GM21576 (cell line): ENCODE data around the gene ARIH2.

Source experiments
- ATAC-seq: cut with Tn5 transposase; IDR thresholded peaks from one replicate; pipeline ENCODE4 v1.9.1; 2021; ENCODE audit warnings: mild to moderate bottlenecking, moderate library complexity; ENCODE audit not compliant: unreplicated experiment

Gene ARIH2

DNA sequence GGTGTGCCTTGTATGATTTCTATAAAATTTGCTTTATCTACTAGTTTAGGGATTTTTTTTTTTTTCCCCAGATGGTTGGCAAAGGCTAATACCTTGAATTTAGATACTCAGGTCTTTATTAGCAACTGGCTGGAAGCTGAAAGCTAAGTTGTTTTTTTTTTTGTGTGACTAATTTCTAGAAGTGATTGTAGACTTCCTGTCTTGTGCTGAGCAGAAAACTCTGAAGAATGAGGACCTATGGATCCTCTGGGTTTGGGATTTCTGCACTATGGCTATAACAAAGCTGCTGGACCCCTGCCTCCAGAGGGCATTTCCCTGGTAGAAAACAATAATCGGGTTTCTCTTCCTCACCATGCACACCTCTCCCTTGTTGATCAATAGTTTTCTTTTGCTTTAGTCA lies 10.0 kb downstream of the ARIH2 start:
- ATAC-seq = no peak

DNA sequence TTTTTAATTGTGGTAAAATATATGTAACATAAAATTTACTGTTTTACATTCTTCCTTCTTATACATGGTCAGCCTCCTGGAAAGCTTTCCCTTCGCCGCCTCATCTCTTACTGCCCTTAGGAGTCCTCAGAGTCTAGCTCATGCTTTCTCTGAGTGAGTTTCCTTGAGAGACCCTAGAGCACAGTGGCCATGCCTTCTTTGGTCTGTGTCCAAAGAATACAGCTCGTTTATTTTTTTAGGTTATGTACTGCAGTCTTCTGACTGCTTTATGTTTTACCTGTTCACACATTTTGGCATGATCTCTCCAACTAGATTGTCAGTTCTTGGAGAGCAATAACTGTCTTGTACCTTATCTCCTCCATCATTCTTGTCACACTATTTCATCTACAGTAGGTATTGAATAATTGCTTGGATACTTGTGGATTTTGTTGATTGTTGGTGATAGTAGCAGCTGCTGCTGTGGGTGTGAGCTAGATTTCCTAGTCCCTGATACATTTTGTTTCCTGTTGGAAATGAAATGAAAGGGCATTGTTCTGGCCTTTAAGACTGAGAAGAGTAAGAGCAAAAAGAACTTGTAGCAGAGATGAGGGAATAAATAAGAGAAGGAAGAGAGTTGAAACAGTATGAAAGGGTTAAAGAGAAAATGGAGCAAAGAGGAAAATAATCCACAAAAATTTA lies 10.9 kb downstream of the ARIH2 start:
- ATAC-seq = no peak

DNA sequence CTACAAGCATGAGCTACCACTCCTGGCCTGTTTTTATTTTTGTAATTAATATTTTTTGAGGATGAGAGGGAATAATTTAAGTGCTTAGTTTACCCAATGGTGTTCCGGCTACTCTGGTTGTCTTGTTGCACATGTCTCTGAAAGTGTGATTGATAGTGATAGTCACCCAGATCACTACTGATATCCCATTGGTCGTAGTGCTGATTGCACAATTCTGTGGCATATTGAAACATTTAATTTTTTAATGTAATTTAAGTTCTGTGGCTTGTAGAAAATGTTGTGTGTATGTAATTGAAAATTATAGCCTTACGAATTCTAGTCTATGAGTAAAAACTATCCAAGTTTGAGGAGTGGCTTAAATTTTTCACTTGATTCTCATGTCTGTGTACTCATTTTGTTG lies 11.9 kb downstream of the ARIH2 start:
- no peak for ATAC-seq

DNA sequence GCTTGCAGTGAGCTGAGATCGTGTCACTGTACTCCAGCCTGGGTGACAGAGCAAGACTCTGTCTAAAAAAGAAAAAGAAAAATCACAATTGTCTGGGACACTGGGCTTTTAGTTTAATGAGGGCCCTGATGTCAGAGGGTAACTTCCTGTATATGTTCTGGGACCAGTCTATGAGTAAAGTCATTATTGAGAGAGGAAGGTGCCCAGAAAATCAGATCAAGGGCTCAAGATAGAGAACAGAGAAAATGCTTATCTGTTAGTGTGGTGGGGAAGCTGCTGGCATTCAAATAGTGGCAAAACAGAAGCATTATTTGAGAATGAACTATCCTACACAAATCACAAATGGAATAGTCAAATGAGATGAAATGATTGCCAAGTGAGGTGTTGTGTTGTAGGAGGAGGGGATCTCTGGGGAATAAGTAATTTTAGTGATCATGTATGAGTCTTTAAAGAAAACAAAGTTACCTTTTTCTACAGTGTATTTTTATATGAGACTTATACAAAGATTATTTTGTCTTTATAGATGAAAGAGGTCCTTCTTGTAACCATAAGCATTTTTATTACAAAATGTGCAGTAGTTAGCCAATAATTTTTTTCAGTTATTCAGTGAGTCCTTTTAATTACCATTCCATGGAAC lies 13.4 kb downstream of the ARIH2 start:
- ATAC-seq = no peak

DNA sequence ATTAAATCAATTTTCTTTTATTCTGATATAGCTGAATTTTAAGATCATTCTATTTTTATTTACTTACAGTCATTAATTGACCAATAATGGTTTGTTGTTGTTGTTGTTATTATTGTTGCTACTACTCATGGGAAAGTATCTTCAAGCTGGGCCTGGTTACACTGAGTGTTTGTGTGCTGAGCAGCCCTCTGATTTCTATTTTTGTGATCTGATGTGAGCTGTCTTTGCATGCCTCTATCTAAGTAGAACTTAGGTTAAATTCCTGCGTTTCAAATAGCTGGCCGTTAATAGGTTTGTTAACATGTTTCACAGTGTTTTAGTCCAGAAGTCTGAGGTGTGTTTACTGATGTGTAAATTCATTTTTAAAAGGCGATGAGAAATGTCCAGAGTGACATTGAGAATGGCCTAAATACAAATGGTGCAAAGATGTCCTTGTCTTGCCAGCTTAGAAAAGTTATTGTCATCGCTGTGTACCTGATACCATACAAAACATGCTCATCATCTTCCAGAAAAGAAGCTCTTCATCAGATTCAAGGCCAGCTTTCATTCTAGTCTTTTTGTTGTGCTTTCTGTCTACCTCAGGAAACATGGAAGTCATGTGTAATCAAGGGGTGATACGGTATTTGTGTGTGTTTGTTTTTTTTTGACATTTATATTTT lies 15.8 kb downstream of the ARIH2 start:
- ATAC-seq = no peak

DNA sequence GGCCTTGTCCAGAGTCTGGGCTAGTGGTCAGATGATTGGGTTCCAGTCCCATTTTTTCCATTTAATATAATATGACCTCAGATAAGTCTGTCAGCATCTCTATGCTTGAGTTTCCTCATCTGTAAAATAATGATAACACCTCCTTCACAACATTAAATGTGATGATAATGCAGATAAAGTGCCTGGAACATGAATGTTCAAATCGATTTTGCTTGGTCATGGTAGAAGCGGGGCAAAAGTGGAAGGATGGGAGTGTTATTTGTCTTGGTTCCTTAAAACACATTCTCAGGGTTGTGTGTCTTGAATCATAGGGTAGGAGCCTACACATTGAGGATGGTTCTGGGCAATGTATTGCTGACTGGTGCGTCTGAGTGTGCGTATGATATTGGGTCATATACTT lies 16.9 kb downstream of the ARIH2 start:
- ATAC-seq = no peak

DNA sequence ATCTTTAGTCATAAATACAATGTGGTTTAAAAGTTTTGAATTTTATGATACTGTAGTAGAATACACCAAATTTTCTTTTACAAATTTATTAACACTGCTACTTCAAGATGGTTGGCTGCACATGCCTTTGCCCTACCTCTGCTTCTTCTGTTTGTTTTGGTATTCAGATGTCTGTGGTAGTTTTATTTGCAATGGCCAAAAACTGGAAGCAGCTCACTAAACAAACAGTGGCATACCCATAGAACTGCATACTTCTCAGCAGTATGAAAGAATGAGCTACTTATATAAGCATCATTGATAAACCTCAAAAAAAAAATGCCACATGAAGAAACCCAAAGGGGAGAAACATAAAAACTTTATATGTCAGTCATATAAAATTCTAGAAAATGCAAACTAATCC lies 19.5 kb downstream of the ARIH2 start:
- ATAC-seq = no peak

DNA sequence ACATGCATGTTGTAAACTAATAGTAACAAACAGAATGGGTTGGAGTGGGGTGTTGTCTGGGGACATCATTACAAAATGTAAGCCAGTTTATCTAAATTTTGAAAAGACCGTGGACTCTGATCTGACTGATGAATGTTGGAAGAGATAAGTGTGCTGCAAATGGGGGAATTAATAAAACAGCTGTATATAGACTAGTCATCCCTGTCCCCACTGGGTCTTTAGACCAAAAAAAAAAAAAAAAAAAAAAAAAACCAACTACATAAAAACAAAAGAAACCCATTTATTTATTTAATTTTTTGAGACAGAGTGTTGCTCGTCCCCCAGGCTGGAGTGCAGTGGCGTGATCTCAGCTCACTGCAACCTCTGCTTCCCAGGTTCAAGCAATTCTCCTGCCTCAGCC lies 20.0 kb downstream of the ARIH2 start:
- no peak for ATAC-seq

DNA sequence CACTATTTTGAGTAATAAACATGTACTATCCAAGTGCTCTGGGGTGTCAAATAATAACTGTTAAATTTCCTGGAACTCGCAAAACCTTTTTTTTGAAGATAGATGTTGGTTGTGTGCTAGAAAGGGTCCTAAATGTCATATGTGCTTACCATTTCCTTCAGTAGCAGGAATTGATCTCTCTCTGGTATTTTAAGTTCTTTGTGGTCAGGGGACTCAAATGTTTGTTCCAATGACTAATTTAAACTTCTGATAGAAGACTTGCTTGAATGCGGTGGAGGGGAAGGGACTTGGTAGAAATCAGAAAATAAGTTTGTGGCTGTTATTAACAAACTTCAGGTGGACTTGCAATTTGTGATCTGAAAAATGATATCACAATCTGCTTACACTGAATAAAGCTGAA lies 26.8 kb downstream of the ARIH2 start:
- no peak for ATAC-seq

DNA sequence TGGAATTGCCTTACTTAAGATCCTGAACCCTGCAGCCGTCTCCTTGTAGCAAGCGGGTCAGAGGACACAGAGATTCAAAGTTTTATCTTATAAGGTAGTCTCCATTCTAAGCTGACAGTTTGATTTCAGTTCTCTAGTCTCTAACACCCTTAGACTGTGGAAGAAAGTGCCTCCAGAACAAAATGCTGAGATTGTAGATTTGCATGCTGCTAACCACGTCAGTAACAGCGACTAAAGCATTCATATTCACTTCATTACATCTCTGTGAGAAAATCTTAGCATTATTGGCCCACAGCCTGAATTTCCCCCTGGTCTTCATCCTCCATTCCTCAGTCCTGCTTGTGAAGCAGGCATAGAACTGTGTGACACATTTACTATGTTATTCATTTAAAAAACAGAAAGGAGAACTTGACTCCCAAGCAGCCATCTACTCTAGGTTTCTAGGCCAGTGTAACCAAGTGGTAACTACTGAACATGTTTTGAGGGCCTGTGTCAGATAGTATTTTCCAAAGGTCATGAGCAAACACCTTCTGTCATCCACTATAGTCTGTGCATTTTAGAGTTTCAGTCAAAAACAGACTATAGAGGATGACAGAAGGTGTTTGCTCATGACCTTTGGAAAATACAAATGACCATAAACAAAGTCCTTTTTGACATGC lies 27.4 kb downstream of the ARIH2 start:
- ATAC-seq = no peak

DNA sequence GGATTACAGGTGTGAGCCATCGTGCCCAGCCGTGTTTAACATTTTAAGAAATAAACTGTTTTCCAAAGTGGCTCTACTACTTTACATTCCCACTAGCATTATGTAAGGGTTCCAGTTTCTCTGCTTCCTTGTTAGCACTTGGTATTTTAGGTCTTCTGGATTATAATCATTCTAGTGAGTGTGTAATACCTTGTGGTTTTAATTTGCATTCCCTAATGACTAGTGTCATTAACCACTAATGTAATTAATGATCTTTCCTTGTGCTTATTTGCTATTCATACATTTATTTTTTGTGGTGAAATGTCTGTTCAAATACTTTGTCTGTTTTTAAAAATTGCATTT lies 30.7 kb downstream of the ARIH2 start:
- ATAC-seq = no peak

DNA sequence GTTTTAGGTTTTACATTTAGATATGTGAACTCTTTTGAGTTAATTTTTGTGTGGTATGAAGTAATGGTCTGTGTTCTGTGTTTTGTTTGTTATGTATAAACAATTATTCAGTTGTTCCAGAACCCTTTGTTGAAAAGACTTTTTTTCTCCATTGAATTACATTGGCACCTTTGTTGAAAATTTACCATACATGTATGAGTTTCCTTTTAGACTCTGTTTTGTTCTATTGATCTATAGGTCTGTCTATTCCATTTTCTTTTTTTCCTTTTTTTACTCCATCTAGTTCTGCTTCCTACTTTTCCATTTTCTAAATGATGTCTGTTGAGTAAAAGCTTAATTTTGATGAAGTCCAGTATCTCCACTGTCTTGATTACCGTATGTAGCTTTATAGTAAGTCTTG lies 31.4 kb downstream of the ARIH2 start:
- no peak for ATAC-seq

DNA sequence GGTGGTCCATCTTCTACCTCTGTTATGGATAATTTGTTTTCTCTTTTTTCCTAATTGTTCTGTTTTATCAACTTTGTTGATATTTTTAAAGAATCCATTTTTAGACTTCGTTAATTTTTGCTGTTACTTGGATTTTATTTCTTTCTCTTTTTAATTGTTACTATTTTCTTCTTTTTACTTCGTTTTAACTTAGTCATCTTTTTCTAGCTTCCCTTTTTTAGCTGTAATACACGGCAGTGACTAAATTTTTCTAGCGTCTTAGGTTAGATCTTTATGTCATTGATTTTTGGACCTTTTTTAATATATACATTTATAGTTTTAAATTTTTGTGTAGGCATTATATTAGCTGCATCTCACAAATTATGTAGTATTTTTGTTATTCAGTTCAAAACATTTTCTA lies 33.1 kb downstream of the ARIH2 start:
- no peak for ATAC-seq

DNA sequence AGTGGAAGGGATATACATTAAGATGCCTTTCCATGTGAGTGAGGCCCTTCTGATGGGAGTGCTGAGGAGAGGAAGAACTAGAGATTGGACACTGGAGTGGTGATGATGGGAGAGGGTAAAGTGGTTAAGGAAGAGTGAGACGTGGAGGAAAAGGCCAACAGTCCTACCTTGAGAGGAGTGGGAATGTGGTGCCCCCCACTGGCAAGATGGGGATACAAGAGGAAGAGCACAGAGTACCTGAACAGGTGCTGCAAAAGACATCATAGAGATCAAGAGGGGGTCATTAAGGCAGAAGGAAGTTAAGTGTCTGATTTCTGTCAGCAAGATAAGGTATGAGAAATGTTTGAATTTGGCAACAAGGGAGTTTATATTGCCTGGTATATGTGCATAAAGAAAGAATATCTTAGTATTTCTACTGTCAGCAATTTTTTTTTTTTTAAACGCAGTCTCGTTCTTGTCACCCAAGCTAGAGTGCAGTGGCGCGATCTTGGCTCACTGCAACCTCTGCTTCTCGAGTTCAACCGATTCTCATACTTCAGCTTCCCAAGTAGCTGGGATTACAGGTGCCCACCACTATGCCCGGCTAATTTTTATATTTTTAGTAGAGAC lies 34.0 kb downstream of the ARIH2 start:
- no peak for ATAC-seq

DNA sequence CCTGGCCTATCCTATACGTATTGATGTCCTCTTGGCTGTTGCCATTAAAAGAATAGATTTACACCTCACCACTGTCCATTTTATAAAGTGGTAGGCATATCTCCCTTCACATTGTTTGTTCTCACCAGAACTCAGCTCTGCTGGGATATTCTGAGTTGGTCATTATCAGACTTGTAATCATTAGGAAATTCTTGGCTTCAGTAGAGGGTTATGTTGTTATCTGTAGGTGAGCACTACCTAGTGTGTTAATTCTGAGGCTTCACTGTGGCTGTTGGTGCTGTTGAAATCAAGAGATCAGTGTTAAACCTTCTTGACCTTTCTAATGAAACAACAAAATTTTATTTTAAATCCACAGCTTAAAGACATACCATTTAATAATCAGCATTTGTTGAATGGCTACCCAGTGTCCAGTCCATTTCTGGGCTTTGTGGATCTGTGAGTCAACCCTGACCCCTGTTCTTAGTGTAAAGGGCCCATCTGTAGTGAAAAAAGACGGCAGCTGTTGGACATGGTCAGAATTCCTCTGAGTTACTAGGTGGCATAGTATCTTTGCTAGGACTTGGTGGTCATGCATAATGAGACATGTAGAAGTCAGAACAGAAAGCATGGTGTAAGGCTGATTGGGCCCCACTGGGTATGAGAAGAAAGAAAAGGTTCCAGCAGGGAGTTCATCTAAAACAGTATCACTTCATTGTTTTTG lies 38.5 kb downstream of the ARIH2 start:
- ATAC-seq = no peak

DNA sequence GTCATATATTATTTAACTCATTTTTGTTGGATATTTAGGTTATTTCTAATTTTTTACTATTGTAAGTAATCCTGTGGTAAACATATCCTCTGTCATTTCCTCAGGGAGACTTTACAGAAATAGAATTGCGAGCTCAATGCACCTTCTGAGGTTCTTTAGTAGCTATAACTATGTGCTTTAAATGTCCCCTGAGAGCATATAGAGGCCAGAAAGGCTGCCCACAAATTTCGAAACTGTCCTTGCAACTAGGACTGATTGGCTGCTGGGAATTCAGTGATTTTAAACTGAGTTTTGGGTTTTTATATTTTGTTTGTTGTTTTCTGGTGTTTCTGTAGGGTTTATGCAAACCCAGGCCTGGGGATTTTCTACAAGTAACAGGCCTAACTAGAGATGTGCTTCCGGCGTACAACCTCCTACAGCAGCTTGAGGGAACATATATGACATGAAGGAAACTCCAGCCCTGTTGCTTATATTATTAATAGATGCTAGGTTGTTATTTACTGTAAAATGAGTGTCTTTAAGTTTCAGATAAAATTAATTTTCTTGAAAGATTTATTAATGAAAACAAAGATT lies 42.3 kb downstream of the ARIH2 start:
- no peak for ATAC-seq

DNA sequence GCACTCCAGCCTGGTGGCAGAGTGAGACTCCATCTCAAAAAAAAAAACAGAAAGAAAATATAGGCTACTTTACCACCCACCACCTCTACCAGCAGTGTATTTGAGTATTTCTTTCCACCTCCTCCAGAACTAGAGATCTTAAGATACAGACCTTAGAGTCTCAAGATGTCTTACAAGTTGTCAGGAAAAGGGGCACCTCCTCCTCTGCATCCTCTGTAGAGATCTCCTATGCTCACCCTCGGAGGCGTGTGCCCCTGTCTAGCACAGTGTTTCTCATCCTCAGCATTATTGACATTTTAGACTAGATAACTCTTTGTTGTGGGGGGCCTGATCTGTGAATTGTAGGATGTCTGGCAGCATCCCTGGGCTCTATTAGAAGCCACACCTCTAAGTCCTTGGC lies 43.7 kb downstream of the ARIH2 start:
- ATAC-seq = no peak

DNA sequence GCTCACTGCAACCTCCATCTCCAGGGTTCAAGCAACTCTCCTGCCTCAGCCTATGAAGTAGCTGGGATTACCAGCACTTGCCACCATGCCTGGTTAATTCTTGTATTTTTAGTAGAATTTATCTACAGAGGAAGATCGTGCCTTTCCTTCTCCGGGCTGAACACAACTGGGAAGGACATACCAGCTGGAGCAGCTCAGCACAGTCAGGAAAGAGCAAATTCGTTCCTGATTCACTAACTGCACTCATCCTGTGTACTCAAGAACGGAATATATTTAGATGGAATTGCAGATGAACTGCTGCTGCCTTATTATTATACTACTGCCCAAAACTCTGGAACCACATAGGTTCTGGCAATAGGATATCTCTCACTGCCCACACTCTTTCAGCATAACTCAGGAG lies 44.3 kb downstream of the ARIH2 start:
- ATAC-seq = no peak

DNA sequence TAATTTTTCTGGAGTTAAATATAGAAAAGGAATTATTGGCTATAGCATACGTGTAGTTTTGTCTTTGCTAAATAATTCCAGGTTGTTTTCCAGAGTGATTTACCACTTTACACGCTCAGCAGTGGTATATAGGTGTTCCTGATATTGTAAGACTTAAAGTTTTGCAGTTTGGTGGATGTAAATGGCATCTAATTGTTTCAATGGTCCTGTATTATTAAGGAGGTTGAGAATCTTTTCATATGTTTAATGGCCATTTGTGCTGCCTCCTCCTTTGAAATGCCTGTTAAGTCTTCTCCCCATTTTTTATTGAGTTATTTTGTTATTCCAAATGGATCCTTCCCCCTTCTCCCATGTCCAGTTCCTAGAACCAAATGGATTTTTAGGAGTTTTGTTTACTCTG lies 44.9 kb downstream of the ARIH2 start:
- no peak for ATAC-seq

DNA sequence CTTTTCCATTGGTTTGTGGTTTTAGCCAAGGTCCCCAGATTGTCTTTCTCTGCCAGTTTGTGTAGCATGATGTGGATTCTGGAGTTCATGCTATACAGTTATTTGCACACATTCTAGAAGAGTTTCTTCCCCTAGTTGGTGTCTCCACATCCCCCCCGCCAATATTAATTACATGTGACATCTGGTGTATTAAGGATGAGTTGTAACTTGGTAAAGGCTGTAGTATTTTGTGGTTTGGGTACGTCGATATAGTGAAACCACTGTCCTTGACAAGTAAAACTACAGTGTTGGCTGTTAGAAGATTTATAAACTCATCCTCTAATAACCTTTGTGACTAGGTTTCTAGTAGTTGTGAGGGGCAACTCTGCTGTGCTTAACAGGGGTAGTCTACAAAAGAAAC lies 47.7 kb downstream of the ARIH2 start:
- ATAC-seq = no peak

DNA sequence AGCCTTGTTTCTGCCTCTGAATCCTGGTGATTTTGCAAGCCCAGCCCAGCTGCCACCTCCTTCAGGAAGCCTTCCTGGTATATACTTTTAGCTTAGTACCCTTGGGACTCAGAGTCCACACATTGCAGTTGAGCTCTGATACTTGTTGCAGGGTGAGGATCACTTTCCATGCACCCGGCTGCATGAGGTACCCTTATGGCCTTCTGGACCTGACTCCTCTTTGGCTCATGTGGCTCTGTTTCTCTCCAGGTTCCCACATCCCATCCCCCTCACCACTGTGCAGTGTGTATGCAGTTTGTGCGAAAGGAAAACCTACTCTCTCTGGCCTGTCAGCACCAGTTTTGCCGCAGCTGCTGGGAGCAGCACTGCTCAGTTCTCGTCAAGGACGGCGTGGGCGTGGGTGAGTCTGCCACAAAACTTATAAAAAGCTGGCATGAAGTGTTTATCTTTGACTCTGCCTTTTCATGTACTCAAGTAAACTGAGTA lies 48.3 kb downstream of the ARIH2 start:
- no peak for ATAC-seq
